Upper lobe of left lung (tissue), 6 donors: ENCODE data around the gene FOXO3. TPM values are rescaled to one million over a fixed set of nuclear protein-coding genes. Genes with fewer than 3 reads are reported as not detected.

Source experiments
- ATAC-seq, 2 donors: fragments of 200-7000 bp; cut with Tn5 transposase; one replicate each; pipeline ENCODE4 v1.9.1; 2022; ENCODE audit warnings: mild to moderate bottlenecking in 2 of 2, moderate library complexity in 2 of 2; ENCODE audit not compliant: low FRiP score in 2 of 2
- DNase-seq, 2 donors: peaks; one replicate each; pipeline ENCODE4 v3.0.0-alpha.2; 2019 to 2020
- H3K27ac ChIP-seq, 4 donors: fragments of 200-600 bp; sonication (generic); one replicate each; pipeline ENCODE4 v1.5.1; 2016 to 2019
- H3K27me3 ChIP-seq, 4 donors: fragments of 200-600 bp; sonication (generic); one replicate each; pipeline ENCODE4 v1.5.1; 2017 to 2019
- H3K36me3 ChIP-seq, 4 donors: fragments of 200-600 bp; sonication (generic); one replicate each; pipeline ENCODE4 v1.5.1; 2016 to 2019
- H3K4me1 ChIP-seq, 4 donors: fragments of 200-600 bp; sonication (generic); one replicate each; pipeline ENCODE4 v1.5.1; 2018 to 2019
- H3K4me3 ChIP-seq, 4 donors: fragments of 200-600 bp; sonication (generic); one replicate each; pipeline ENCODE4 v1.5.1; 2017 to 2019; ENCODE audit warnings: mild to moderate bottlenecking in 2 of 4, moderate library complexity in 1 of 4
- H3K9me3 ChIP-seq, 4 donors: fragments of 200-600 bp; sonication (generic); one replicate each; pipeline ENCODE4 v1.5.1; 2018 to 2019
- EP300 ChIP-seq, 4 donors: sonication (generic); formaldehyde crosslinking; IDR thresholded peaks; one replicate each; pipeline ENCODE4 v1.5.1; 2017; ENCODE audit warnings: antibody characterized with exemption in 4 of 4, control low read depth in 2 of 4
- POLR2A ChIP-seq, 4 donors: fragments of 450-650 bp; IDR thresholded peaks; one replicate each; pipeline ENCODE4 v1.5.1; 2016 to 2017; ENCODE audit warnings: antibody characterized with exemption in 4 of 4, mild to moderate bottlenecking in 2 of 4
- POLR2AphosphoS5 ChIP-seq, 2 donors: sonication (generic); formaldehyde crosslinking; IDR thresholded peaks; one replicate each; pipeline ENCODE4 v1.5.1; 2017; ENCODE audit warnings: antibody characterized with exemption in 2 of 2
- WGBS, 2 donors: methylation state at CpG; one replicate each; pipeline ENCODE4 v1.1.5; 2017 to 2018; 5-methylcytosine and 5-hydroxymethylcytosine counted together
- total RNA-seq, 6 donors: library from RNA; depleted of rRNA in 4 of 6; stranded (reverse); fragments of >200 nt in 4 of 6; gene quantifications; one replicate each; pipeline versions ENCODE4 v1.1.0 to v1.2.1, GENCODE V29; 2016 to 2021
- TF ChIP-seq, protein P1 (sequence below), 6 experiments: fragments of 450-650 bp in 4 of 6; fragments of 200-600 bp in 2 of 6; sonication (generic) in 2 of 6; IDR thresholded peaks; one replicate each; pipeline ENCODE4 v1.5.1; 2016 to 2019; ENCODE audit warnings: antibody characterized with exemption in 6 of 6
- donor health status: DM: no; HTN: no; CAD: no; lungs with moderate emphysema.
- donor health status: DM: no; HTN: yes; CAD: no; lungs with severe emphysema.

FOXO3 gene
- total RNA-seq, 6 donors from 2014 or later = 52.6 to 101 (median 71.9) TPM

DNA sequence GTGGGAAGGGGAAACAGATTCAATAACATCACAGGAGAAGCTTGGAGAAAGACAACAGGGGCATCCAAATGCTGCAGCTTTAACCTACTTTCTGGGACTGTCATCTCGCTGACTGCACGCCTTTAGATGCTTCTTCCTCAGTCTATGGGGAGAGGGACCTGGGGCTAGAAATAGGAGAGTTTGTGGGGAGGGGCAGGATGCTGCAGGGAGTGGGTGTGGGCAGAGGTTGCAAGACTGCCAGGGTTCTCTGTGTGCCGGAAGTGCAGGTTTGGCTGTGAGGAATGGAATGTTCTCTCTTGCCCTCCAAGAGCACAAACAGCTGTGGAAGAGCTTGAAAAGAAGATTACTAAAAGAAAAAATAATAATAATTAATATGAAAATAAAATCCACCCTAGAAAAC lies 93.2 kb downstream of the FOXO3 start:
- H3K9me3 ChIP-seq = no peaks in the 10 kb centered on the region
- H3K27ac ChIP-seq = peak overlapping the region; percentile 47 to 84 (median 69)
- no peak overlapping the region for H3K4me3 ChIP-seq
- ATAC-seq (peak in 1 of 2 donors; percentile 38), DNase-seq (peak in 1 of 2 donors; percentile 77)
- no peaks in the 10 kb centered on the region for H3K27me3 ChIP-seq
- H3K36me3 ChIP-seq = no peaks in the 10 kb centered on the region
- WGBS, 2 donors = 36 to 56% methylated on average over 3 of the region's 3 CpGs
- peaks cover 65 to 89% (median 83%) of the 10 kb centered on the region in 4 donors for H3K4me1 ChIP-seq
- TF ChIP-seq, protein P1, sequence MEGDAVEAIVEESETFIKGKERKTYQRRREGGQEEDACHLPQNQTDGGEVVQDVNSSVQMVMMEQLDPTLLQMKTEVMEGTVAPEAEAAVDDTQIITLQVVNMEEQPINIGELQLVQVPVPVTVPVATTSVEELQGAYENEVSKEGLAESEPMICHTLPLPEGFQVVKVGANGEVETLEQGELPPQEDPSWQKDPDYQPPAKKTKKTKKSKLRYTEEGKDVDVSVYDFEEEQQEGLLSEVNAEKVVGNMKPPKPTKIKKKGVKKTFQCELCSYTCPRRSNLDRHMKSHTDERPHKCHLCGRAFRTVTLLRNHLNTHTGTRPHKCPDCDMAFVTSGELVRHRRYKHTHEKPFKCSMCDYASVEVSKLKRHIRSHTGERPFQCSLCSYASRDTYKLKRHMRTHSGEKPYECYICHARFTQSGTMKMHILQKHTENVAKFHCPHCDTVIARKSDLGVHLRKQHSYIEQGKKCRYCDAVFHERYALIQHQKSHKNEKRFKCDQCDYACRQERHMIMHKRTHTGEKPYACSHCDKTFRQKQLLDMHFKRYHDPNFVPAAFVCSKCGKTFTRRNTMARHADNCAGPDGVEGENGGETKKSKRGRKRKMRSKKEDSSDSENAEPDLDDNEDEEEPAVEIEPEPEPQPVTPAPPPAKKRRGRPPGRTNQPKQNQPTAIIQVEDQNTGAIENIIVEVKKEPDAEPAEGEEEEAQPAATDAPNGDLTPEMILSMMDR (IDR thresholded peaks at IDR 0.05) = no peak
- no peak for TF ChIP-seq POLR2A (IDR thresholded peaks at IDR 0.05)
- TF ChIP-seq EP300 (IDR thresholded peaks at IDR 0.05) = peak in 2 of 4 donors; percentile 81 to 91
- peak; percentile 30 to 80 for TF ChIP-seq POLR2AphosphoS5 (IDR thresholded peaks at IDR 0.05)

DNA sequence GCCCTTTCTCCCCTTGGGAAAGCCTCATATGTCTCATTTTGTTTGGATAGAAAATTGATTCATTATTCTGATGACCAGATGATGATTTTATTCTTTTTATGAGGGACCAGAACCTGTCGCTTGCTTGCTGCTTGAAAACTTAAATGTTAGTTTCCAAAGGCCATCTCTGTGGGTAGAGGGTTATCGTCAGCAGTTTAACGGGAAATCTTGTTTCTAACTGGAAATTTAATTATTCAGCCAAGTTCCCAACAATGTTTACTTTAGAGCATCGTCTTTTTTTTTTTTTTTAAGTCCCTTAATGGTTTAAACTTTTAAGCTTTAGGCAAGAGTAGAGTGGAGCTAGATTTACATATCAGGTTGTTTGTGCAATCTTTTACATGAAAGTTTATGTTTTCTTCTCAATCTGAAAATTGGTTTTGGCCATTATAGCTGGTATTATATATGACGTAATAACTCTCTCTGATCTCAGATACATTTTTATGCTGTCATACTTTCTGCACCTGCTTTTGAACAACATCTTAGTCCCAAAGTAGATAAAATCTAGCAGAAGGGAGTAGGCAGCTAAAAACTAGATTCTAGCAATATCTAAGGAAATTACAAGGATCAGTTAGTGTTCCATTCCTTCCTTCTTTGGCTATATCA lies 93.9 kb downstream of the FOXO3 start:
- ATAC-seq (no peak), DNase-seq (no peak)
- 63 to 71% methylated on average over 5 of the region's 5 CpGs for WGBS, 2 donors
- H3K4me1 ChIP-seq = peaks cover 64 to 87% (median 82%) of the 10 kb centered on the region in 4 donors
- H3K27me3 ChIP-seq = no peaks in the 10 kb centered on the region
- H3K27ac ChIP-seq = peak overlapping the region; percentile 47 to 84 (median 69)
- no peak overlapping the region for H3K4me3 ChIP-seq
- H3K9me3 ChIP-seq = no peaks in the 10 kb centered on the region
- no peaks in the 10 kb centered on the region for H3K36me3 ChIP-seq
- TF ChIP-seq POLR2AphosphoS5 (IDR thresholded peaks at IDR 0.05) (no peak), EP300 (IDR thresholded peaks at IDR 0.05) (peak in 1 of 4 donors; percentile 38), POLR2A (IDR thresholded peaks at IDR 0.05) (no peak)
- TF ChIP-seq, protein P1 (IDR thresholded peaks at IDR 0.05) = no peak

DNA sequence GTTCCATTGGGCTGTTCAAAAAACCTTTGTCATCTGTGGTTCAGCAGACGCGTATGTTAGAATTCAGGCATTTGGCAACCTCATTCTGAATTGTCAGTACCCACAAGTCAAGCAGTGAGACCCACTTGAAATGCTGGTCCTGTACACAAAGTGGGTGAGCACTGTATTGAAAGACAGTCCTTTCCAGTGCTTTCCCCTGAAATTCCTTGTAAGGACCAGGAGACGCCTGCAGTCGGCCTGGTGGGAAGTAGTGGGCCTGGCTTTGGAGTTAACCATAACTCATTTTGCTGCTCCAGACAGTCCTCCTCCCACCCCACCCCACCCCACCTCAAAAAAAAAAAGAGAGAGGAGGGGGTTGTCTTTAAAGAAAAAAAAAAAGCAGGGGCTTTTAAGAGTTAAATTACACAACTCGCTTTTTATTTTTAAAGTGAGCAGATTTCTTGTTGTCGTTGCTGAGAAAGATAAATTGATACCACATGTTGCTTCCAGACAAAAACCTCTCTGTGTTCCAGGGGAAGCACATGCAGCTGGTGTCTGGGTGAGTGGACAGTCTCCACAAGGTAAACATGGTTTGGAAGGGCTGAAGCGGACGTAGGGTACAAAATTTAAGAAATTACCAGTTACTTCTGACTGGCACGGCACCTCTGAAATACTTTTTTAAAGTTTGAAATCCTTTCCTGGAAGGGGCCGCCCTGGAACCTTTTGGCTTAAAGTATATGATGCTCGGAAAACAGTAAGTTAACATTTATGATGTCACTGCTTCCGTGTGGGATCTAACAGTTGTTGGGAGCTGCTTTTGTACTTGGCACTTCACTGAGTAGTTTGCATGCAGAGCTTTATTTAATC lies 95.3 kb downstream of the FOXO3 start:
- peaks cover 50 to 86% (median 76%) of the 10 kb centered on the region in 4 donors for H3K4me1 ChIP-seq
- peak overlapping the region in 2 of 4 donors; percentile 9 to 27 for H3K4me3 ChIP-seq
- no peaks in the 10 kb centered on the region for H3K9me3 ChIP-seq
- H3K36me3 ChIP-seq = no peaks in the 10 kb centered on the region
- 65 to 78% methylated on average over 12 of the region's 12 CpGs for WGBS, 2 donors
- H3K27ac ChIP-seq = peak overlapping the region; percentile 47 to 84 (median 69)
- TF ChIP-seq, protein P1 (IDR thresholded peaks at IDR 0.05) = no peak
- TF ChIP-seq POLR2A (IDR thresholded peaks at IDR 0.05) = no peak
- TF ChIP-seq EP300 (IDR thresholded peaks at IDR 0.05) = peak in 1 of 4 donors; percentile 23
- peak; percentile 20 to 39 for TF ChIP-seq POLR2AphosphoS5 (IDR thresholded peaks at IDR 0.05)
- peak in 1 of 2 donors; percentile 69 for ATAC-seq
- no peak for DNase-seq
- H3K27me3 ChIP-seq = no peaks in the 10 kb centered on the region

DNA sequence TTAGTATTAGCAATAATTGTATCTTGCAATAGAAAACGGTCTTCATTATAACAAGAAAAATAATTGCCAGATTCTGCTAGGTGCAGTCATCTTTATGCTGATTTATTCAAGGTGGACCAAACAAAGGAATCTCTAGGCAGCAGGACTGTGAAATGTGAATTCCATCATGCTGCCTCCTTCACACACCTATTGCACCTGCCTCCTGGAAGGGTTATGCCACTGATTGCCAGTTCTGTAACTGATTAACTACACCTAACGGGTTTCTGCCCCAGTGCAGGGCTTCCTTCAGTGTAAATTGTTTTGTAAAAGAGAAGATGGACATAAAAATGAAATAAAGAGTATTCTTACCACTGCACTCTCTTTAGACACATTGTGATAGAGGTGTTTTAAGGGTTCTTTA lies 96.1 kb downstream of the FOXO3 start:
- TF ChIP-seq, protein P1 (IDR thresholded peaks at IDR 0.05) = no peak
- no peak for TF ChIP-seq POLR2AphosphoS5 (IDR thresholded peaks at IDR 0.05)
- no peak for TF ChIP-seq POLR2A (IDR thresholded peaks at IDR 0.05)
- no peak for TF ChIP-seq EP300 (IDR thresholded peaks at IDR 0.05)
- H3K27me3 ChIP-seq = no peaks in the 10 kb centered on the region
- H3K36me3 ChIP-seq = no peaks in the 10 kb centered on the region
- H3K4me1 ChIP-seq = peaks cover 42 to 86% (median 76%) of the 10 kb centered on the region in 4 donors
- peak overlapping the region in 3 of 4 donors; percentile 1 to 27 (median 9) for H3K4me3 ChIP-seq
- 73 to 74% methylated on average over 2 of the region's 2 CpGs for WGBS, 2 donors
- DNase-seq (no peak), ATAC-seq (no peak)
- no peaks in the 10 kb centered on the region for H3K9me3 ChIP-seq
- H3K27ac ChIP-seq = peak overlapping the region; percentile 47 to 84 (median 69)
